CD4-positive, alpha-beta T cell treated with Interleukin-15 for 4 hours (primary cell): ENCODE measurements around the gene CCNK.

Experiments used
- DNase-seq: peaks from one replicate; pipeline ENCODE4 v3.0.0-alpha.2; 2020; ENCODE audit warnings: low spot score

Gene CCNK

DNA sequence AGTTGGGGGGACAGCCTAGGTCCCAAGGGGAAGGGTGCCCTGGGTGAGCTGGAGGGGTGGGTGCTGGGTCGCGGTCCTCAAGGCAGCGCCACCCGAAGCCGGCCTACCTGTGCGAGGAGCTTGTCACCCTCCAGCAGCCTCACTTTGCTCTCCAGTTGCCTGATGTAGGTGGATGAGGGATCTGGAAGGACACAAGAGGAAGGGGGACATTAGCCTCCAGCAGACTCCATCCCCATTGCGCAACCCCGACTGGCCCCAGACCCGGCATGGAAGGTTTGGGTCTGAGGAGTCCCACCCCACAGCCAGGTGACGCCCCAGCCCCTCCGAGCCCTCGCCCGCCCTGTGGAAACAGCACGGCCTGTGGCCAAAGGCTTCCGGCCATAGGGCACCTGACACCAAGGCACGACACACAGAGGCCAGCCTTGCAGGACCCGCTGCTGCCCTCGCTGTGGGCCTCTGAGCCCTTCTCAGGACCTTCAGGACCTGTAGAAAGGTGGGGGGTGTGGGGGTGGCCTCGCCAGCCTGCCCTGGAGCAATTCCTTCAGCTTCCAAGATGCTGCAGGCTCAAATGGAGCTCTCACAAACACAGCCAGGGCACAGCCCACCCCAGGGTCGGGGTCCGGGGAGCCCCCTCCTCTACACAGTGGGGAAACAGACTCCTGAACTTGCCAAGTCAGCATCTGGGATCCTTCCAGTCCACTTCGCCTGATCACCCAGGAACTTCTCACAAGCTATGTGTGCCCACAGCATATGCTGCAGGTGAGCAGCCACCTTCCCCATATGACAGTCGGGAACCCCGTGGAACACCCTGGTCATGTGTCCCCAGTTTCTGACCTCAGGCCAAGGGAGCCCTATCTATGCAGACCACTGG, 54.9 kb downstream of the CCNK start:
- DNase-seq, result no peak

DNA sequence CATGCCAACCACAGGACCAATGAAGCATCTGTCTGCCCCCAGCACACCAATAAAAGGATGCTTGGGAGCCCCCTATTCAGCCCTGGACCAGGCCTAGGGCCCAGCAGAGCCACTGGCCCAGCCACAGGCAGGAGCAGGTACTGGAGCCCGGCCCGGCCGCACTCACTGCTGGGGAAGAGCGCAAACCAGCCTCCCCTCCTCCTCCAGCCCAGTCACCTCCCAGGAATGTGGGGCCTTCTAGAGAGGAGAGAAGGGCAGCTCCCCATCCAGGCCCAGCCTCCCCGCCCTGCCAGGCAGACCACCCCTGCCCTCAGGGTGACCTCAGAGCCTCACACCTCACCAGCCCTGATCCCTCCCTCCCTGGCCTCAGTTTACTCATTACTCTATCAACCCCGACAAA, 56.2 kb downstream of the CCNK start:
- no peak for DNase-seq

DNA sequence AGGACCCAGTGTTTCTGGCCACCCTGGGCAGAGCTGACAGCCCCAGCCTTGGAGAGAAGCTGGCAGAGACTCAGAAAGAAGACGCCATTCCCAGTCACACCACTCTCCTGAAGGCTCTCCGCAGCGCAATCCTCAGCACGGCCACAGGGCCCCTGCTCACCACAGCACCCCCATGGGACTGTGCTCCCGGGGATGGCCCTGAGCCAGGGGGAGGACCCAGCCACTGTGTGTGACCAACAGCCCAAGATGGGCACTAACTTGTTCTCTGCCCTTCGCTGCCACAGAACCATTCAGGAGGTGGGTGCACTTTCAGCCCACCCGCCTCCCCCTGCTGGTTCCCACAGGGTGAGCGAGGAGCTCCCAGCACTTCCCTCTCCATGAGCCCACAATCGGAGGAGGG, 57.1 kb downstream of the CCNK start:
- DNase-seq, result no peak

DNA sequence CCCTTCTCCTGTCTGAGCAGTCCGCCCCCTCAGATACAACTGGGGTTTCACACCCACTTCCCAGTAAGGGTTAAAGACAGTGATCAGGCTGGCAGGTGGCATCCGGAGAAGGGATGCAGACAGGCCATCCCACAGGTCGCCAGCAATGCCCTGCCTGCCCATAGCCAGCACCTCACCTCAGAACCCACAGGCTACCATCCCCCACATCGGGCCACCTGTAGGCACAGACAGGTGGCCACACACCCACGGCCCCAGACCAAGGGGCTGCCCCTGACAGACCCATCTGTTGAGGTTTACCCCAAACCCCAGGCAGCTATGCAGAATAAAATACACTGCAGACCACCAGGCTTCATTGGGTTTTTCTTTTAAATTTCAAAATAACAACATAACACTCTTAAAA, 57.5 kb downstream of the CCNK start:
- DNase-seq, result no peak

DNA sequence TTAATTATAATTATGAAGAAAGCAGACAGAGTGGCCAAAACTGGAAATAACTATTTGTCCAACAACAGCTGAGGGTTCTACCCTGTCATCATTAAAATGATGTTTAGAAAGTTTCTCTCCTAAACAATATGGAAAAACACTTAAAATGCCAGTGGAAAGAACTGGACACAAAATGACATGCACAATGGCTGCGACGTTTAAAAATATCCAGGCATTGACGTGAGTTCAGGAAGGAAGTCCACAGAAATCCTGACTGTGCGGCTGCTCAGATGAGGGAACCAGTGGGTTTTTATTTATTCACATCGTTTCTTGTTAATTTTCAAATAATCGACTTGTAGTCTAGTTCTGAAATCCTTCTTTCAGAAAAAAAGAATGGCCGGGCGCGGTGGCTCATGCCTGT, 58.3 kb downstream of the CCNK start:
- DNase-seq, result no peak

DNA sequence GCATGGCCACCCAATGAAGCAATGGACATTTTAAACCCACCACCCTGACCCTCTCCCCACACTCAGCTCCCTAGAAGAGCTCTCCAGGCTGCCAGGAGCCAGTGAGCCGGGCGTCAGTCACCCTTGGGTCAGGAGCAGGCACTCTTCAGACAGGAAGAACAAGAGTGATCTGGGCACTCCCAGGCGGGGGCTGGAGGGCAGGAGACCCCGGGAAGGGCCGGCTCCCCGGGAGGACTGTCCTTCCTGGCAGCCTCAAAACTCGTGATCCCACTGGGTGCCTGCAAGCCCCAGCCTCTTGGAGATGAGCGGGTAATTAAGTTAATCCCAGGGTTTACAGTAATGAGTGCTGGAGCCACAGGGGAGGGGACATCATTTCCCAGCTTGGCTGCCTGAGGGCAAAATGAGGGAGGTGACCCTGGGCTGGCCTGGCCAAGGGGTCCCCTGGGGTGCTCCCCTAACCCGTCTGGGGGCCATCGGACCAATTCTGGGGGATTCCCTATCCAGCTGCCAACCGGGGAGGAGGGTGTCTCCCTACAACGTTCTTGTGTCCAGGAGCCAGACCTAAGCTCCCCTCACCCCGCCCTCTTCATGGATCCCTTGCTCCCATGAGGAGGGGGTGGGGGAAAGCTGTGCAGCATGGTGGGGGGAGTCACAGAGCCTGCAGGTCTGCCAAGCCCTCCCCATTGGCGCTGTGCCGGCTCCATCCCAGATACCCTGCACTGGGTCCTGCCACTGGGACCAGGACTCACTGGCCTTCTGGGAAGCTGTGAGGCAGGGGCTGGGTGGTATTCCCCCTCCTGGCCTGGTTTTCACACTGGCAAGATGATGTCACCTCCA, 59.2 kb downstream of the CCNK start:
- DNase-seq, result no peak

DNA sequence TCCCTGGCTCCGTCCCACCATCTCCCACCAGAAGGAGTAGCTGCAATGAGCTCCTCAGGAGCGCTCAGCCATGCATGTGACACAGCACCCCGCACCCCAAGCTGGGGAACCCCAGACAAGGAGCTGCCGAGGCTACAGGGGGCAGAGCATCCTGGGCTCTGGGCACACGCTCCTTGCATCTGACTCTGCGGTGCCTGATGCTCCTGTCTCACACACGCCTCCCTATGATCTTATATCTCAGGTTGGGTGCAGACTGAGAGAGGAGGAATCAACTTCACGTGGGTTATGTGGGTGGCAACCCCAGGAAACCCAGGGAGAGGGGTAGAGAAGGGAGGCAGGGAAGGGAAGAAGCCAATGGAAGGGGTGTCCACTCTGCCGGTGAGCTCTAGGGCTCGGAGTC, 60.0 kb downstream of the CCNK start:
- DNase-seq, result no peak

DNA sequence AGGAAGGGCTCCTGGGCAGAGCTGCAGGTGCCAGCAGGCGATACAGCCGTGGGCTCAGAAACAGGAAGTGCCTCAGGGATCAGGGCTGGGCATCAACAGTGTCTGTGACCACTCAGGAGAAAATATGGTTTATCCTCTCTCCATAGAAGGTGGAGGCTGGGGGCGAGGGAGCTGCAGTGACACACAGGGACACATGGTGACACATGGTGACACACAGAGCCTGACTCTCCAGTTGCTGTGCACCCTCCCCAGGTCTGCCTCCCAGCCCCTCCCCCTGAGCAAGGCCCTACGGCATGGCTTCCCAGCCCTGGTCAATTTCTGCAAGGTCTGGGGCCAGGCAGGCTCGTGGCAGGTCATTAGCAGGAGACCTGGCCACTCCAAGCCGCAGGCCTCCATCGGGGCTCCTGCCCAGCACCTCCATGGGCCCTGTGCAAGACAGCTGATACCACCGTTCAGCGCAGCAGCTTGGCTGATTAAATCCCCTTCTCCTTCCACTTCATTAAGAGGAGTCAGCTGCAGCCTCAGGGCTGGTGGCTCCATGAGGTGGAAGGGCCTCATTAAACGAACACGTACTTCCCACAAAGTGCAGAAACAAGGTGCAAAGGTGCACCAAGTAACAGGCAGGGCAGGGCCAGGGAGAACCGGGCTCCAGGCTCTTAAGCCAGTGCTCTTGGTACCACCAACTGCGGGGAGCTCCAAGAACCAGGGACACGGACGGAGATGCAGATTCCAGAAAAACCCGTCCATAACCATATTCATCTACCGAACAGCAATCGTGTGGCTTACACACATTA, 60.7 kb downstream of the CCNK start:
- DNase-seq, result no peak

DNA sequence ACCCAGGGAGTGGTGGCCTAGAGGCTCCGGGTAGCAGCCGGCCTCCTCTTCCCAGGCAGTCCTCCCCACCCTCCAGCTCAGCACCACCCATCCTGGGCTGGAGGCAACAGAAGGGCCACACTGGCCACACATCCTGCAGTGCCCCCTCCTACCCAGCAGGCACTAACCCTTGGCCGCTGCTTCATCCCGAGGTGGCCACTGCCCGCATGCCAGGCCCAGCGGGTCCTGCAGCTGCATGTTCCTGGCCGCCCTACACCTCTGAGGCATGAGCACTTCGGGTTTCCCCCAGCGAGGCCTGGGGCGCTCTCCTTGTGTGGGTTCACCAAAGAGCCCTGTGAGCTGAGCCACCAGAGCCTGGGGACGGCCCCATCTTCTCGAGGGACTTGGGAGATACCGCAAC, 61.4 kb downstream of the CCNK start:
- DNase-seq, result no peak

DNA sequence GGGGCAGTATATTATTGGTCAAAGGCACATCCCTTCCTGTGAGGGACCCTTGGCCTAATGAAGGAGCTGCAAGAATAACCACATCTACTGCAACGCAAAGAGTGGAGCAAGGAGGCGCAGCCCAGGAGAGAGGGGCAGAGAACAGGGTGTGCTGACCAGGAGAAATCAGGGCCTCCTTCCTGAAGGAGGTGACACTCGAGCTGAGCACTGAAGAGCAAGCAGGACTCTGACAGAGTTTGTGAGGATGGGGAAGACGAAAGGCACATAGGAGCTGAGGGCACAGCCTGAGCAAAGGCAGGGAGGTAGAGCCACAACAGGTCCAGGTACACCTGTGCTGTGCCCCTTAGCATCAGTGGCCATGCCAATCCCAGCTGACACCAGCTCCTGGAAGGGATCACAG, 62.2 kb downstream of the CCNK start:
- DNase-seq, result no peak

DNA sequence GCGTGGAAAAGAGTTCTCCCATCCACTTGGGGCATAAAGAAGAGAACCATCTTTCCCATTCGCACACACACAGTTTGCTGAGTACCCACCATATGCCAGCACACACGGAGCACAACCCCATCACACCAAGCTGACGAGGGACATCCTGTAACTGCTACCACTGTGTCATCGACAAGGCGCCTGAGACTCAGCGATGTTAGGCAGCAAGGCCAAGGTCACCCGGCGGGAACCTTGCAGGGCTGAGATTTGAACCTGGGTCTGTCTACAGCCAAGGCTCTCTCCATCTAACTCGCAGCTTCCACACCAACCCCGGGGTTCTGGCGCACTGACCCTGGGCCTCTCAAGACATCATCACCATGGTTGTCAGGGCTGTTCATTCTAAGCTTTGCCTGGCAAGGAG, 62.8 kb downstream of the CCNK start:
- DNase-seq, result no peak

DNA sequence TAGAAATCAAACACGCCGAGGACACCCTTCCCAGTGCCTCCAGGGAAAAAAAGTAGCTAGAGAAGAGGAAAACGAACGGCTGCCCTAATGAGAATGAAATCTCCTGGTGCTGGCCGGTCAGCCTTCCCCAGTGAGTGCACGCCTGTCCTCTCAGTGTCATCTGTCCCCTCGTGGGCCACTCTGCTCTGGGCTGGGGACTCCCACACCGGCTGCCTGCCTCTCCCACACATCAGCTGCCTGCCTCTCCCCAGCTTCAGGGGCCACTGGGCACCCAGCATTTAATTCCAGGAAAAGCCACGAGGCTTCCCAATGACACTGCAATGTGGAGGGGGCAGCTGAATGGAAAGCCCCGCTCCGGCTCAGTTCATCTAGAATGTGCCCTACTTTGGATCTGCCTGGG, 63.8 kb downstream of the CCNK start:
- no peak for DNase-seq

DNA sequence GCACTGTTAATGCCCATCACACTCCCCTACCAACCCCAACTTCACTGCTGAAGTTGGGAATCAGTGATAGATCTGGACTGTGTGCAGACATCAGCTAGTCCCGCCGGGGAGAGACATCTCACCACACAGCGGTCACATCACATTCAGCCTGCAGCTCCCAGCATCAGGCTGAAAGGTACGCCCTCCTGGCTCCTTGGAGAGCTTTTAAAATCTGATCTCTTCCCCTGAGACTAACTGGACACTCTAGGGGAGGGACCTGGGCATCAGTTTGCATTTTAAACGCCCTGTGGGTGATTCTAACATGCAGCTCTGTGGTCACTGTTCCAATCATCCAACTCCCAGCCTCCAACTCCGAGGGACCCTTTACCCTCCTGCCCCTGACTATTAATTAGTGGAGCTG, 64.4 kb downstream of the CCNK start:
- no peak for DNase-seq

DNA sequence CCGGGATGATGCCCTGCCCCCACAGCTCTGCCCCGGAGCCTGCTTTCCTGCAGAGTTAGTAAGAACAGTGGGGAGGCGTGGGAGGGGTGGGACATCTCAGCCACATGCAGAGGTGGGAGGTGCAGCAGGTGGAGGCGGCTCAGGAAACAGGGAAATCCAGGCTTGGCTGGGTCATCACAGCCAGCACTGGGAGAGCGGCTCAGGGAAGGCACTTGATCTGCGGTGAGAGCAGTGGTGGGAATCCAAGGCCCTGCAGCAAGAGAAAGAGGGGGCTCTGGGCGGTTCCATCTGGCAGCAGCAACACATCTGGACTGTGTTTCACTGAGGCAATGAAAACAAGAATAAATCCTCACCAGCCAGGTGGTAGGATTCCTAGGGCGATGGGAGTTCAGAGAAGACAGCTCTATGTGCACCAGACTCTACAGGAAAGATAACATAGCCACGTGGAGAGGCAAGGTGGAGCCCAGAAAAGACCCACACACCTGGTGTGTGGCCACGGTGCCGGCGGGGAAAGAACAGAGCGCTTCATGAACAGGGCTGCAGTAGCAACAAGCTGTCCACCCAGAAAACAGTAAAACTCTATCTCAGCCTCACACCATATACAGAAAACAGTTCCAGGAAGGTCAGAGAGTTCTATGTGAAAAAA, 65.1 kb downstream of the CCNK start:
- DNase-seq, result no peak

DNA sequence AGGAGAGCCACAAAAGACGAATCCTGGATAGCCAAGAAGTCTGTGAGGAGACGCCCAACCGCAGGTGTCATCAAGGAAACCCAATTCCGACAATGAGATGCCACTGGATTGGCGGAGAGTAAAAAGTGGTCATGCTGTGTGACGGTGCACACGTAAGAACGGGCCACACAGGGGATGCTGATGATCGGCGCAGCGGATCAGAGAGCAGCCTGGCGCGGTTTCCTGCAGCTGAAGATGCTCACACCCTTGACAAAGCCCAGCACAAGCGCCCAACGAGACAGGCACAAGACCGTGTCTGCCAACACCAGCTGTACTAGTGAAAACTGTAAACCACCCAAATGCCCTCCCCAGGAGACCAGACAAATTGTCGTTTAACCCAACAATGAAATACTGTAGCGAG, 67.0 kb downstream of the CCNK start:
- no peak for DNase-seq

DNA sequence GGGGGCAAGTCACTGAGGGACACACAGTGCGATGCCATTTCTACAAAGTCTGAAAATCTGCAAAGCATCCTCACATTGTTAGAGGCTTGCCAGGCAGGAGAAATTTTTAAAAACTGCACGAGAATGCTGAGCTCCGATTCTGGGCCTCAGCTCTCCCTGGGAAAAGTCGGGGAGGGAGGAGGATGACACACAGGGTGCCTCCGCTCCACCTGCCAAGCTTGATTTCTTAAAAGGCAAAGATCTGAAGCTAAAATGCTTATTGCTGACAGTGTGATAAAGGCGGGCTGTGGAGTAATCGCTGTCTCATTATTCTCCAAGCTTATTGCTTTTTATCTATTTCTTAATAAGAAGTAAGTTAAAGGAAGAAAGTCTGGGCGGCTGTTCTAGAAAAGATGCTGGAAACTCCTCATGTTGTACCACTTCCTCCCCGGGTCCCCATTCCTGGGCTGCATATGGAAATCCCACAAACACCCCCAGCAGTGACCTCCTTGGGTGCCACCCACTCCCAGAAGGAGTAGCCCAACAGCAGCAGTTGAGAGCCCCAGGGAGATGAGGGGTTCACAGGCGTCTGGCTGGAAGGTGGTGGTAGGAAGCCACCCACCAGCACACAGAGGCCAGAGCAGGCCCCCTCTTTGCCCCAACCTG, 67.8 kb downstream of the CCNK start:
- DNase-seq, result no peak

DNA sequence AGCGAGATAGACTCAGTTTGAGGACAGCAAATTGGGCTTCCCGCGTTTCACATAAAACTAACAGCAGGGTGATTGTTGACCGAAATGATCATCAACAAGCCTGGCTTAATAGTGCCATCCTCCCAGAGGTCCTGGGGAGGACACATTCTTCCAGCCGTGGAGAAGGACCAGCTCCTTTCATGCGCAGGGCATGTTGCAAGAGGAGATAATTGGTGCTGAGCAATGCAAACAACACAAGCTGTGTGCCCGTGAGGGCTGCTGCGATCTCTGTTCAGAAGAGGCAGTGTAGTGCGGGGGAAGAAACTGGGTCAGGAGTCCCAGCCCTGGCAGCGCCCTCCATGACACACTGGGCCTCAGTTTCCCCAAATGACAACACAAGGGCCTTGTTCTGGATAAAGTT, 68.5 kb downstream of the CCNK start:
- DNase-seq, result no peak

DNA sequence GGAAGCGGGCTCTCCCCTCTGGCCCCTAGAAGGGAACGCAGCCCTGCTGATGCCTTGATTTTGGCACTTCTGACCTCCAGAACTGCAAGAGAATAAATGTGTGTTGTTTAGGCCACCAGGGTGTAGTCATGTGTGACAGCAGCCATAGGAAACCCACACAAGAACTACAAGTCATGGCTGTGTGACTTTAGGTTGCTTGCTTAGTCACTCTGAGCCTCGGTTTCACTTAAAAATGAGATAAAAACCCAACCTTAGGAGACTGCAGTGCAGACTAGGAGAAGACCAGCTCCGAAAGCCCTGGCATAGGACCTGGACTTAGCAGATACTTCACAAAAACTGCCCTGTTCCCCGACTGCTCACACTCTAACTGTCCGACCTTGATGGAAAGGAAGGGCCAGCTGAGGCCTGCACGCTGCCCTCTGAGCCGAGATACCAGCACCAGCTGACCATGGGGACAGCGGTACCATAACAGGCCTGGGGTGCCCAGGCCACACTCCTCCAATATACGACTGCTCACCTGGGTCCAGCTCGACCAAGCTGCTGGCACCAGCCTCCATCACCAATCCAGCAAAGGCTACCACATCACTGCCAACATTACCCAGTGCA, 69.3 kb downstream of the CCNK start:
- DNase-seq, result no peak

DNA sequence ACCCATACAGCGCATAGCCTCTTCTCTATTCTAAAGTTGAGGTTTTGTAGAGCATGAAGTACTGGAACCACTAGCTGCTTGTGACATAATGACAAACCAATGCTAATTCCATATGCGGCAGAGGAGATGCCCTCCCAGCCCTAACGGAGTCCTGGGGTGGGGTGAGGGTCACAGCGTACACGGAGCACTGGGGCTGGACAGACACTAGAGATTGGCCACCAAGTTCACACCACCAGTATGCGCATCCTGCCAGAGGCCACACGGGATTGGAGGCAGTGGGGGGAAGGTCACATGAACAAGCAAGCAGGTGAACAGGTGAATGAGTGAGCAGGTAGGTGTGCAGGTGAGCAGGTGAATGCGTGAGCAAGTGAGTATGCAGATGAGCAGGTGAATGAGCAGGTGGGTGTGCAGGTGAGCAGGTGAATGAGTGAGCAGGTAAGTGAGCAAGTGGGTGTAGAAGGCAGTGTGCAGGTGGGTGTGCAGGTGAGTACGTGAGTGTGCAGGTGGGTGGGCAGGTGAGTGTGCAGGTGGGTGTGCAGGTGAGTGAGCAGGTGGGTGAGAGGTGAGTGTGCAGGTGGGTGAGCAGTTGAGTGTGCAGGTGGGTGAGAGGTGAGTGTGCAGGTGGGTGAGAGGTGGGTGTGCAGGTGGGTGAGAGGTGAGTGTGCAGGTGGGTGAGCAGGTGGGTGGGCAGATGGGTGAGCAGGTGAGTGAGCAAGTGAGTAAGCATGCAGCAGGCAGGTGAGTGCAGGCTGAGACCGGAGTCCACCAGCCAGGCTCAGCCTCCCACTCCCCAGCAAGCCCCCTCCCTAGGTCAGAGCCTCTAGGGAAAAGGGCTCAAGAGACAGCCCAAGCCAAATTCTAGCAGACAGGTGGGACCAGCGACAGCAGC, 70.1 kb downstream of the CCNK start:
- DNase-seq, result no peak

DNA sequence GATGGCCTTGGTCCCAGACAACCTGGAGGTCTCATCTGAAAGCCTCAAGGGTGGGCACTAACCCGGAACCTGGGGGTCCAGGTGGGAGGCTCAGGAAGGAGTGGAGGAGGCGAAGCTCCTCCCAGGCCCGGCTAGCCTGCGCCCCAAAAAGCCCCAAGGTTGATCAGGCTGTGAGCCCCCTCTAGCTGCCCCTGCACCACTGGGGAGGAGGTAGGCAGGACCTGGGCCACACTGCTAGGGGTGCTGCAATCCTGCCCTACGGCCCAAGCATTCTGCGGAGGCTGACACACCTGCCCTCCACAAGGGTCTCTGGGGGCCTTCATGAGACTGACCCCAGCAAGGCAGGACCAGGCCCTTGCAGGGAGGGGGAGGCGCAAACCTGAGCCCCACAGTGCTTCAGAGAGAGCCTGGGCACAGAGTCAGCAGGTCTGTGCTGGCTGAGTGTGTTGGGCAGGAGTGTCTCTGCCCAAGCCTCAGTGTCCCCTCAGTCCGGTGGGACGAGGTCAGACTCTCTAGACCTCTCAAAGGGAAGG, 70.9 kb downstream of the CCNK start:
- DNase-seq, result no peak
